ENCODE data around the gene C19orf44. TPM values are rescaled to one million over a fixed set of nuclear protein-coding genes. Genes with fewer than 3 reads are reported as not detected.

C19orf44 gene
- total RNA-seq, 3 donors from 2014 or later: 5.9 to 11.1 (median 6.4) TPM

- intact Hi-C loops (cut with DNase I; ENCODE audit: low total_unique reads): loop anchor here (10.0 kb wide), 1 partner anchor 1853 kb away; the partner anchor contains the start of gene GDF15
- peaks cover 30% of the 10 kb centered on the region for H3K36me3 ChIP-seq
Observed at GRCh38 chr19:16531380-16531669, 35.1 kb downstream of the C19orf44 start.

DNA sequence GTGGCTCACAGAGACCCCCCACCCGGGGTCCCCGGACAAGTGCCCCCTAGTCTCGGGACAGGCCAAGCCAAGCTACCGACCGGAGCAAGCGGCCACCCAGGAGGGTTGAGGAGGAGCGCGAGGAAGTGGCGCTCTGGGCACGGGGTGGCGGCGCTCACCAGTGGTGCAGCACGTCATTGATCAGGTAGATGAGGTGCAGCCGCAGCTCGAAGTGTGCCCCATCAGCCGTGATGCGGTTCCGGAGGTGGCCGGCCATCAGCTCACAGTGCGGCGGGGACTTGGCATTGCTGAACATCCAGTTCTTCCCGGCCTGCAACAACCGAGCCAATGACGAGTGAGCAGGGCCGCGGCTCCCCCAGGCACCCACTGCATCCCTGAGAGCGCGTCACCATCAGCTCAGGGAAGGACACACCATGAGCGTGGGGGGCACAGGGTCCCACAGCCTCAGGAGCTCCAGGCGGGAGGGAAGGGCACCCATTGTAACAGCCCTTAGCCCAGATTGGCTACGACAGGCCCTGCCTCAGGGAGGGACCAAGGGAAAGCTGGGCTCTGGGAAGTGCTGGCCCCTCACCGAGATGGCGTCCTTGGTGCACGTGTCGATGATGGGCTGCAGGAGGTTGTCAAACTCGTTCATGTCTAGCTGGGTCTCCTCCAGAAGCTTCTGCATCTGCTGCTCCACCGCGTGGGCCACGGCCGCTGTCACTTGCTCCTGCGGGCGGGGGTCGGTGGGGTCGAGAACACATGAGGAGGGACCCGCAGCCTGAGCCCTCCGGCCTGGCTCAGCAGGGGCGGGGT, 36.4 kb downstream of the C19orf44 start:
- Histone ChIP-seq H3K27me3 (no peaks in the 10 kb centered on the region), H3K36me3 (peaks cover 30% of the 10 kb centered on the region), H3K4me1 (no peaks in the 10 kb centered on the region), H3K4me3 (no peak overlapping the region), H3K27ac (no peak overlapping the region), H3K9me3 (no peaks in the 10 kb centered on the region)
- intact Hi-C loops (cut with DNase I; ENCODE audit: low total_unique reads): loop anchor here (10.0 kb wide), 1 partner anchor 1852 kb away; the partner anchor contains the start of gene GDF15
- DNase-seq (ENCODE audit: low spot score in 2 of 2): no peak
- TF ChIP-seq POLR2AphosphoS5 (IDR thresholded peaks at IDR 0.05) (no peak), POLR2A (IDR thresholded peaks at IDR 0.05) (no peak)
- TF ChIP-seq, protein P1, sequence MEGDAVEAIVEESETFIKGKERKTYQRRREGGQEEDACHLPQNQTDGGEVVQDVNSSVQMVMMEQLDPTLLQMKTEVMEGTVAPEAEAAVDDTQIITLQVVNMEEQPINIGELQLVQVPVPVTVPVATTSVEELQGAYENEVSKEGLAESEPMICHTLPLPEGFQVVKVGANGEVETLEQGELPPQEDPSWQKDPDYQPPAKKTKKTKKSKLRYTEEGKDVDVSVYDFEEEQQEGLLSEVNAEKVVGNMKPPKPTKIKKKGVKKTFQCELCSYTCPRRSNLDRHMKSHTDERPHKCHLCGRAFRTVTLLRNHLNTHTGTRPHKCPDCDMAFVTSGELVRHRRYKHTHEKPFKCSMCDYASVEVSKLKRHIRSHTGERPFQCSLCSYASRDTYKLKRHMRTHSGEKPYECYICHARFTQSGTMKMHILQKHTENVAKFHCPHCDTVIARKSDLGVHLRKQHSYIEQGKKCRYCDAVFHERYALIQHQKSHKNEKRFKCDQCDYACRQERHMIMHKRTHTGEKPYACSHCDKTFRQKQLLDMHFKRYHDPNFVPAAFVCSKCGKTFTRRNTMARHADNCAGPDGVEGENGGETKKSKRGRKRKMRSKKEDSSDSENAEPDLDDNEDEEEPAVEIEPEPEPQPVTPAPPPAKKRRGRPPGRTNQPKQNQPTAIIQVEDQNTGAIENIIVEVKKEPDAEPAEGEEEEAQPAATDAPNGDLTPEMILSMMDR (IDR thresholded peaks at IDR 0.05): no peak

More at GRCh38 chr19:16531380-16531669, 35.1 kb downstream of the C19orf44 start:
- Histone ChIP-seq H3K4me1 (no peaks in the 10 kb centered on the region), H3K27me3 (no peaks in the 10 kb centered on the region), H3K4me3 (no peak overlapping the region), H3K9me3 (no peaks in the 10 kb centered on the region), H3K27ac (no peak overlapping the region)
- TF ChIP-seq, protein P1 (IDR thresholded peaks at IDR 0.05): no peak
- no peak for TF ChIP-seq POLR2AphosphoS5 (IDR thresholded peaks at IDR 0.05)
- no peak for TF ChIP-seq POLR2A (IDR thresholded peaks at IDR 0.05)
- DNase-seq (ENCODE audit: low spot score in 2 of 2): no peak

- intact Hi-C loops (cut with DNase I; ENCODE audit: low total_unique reads): loop anchor here (5.0 to 10.0 kb wide), 2 partner anchors 92 to 1849 kb away; partner anchors contain the start of genes GDF15 and MED26
- no peak for DNase-seq (ENCODE audit: low spot score in 2 of 2)
- peaks cover 26% of the 10 kb centered on the region for H3K36me3 ChIP-seq
- no peaks in the 10 kb centered on the region for H3K9me3 ChIP-seq
- TF ChIP-seq, protein P1 (IDR thresholded peaks at IDR 0.05): no peak
- no peaks in the 10 kb centered on the region for H3K27me3 ChIP-seq
- no peak overlapping the region for H3K27ac ChIP-seq
- H3K4me1 ChIP-seq: no peaks in the 10 kb centered on the region
- H3K4me3 ChIP-seq: no peak overlapping the region
Observed at GRCh38 chr19:16535381-16535780, 39.2 kb downstream of the C19orf44 start.

- H3K9me3 ChIP-seq: no peaks in the 10 kb centered on the region
- H3K4me3 ChIP-seq: no peak overlapping the region
- peaks cover 18% of the 10 kb centered on the region for H3K36me3 ChIP-seq
- no peak for TF ChIP-seq POLR2A (IDR thresholded peaks at IDR 0.05)
- TF ChIP-seq, protein P1 (IDR thresholded peaks at IDR 0.05): no peak
- no peak for TF ChIP-seq POLR2AphosphoS5 (IDR thresholded peaks at IDR 0.05)
- no peak for DNase-seq (ENCODE audit: low spot score in 2 of 2)
- intact Hi-C loops (cut with DNase I; ENCODE audit: low total_unique reads): loop anchor here (5.0 to 10.0 kb wide), 2 partner anchors 91 to 1849 kb away; partner anchors contain the start of genes GDF15 and MED26
- no peak overlapping the region for H3K27ac ChIP-seq
- peaks cover 3 to 5% of the 10 kb centered on the region in 2 donors for H3K4me1 ChIP-seq
- no peaks in the 10 kb centered on the region for H3K27me3 ChIP-seq
Observed at GRCh38 chr19:16536130-16536529, 39.9 kb downstream of the C19orf44 start.

- intact Hi-C loops (cut with DNase I; ENCODE audit: low total_unique reads): loop anchor here (5.0 to 10.0 kb wide), 2 partner anchors 90 to 1848 kb away; partner anchors contain the start of genes GDF15 and MED26
- no peak for TF ChIP-seq POLR2AphosphoS5 (IDR thresholded peaks at IDR 0.05)
- TF ChIP-seq POLR2A (IDR thresholded peaks at IDR 0.05): no peak
- TF ChIP-seq, protein P1 (IDR thresholded peaks at IDR 0.05): no peak
- H3K4me3 ChIP-seq: no peak overlapping the region
- H3K9me3 ChIP-seq: no peaks in the 10 kb centered on the region
- H3K36me3 ChIP-seq: peaks cover 9% of the 10 kb centered on the region
- H3K27me3 ChIP-seq: no peaks in the 10 kb centered on the region
- no peak for DNase-seq (ENCODE audit: low spot score in 2 of 2)
- peaks cover 7 to 8% of the 10 kb centered on the region in 2 donors for H3K4me1 ChIP-seq
- no peak overlapping the region for H3K27ac ChIP-seq
Observed at GRCh38 chr19:16537111-16537510, 40.9 kb downstream of the C19orf44 start.

Data from breast epithelium (tissue), 4 donors.